Fibroblast of pulmonary artery (primary cell): ENCODE data around the gene TCF4.
A peak's percentile ranks its signal among the peaks of the same experiment; 100 is the strongest.

ENCODE experiments used
- DNase-seq: peaks from one replicate; pipeline ENCODE4 v3.0.0-alpha.2; 2010; ENCODE audit warnings: low read depth
- H3K4me3 ChIP-seq: replicated peaks from 2 replicates; pipeline ENCODE4 v1.5.1; 2011; ENCODE audit warnings: low read depth, mild to moderate bottlenecking, control low read depth, low read length, moderate library complexity
- TF ChIP-seq, protein P1 (sequence below): IDR thresholded peaks from 2 replicates; pipeline ENCODE4 v1.5.1; 2011; ENCODE audit warnings: mild to moderate bottlenecking, control low read depth, low read length, inconsistent platforms; ENCODE audit errors: missing control alignments

Gene TCF4

DNA sequence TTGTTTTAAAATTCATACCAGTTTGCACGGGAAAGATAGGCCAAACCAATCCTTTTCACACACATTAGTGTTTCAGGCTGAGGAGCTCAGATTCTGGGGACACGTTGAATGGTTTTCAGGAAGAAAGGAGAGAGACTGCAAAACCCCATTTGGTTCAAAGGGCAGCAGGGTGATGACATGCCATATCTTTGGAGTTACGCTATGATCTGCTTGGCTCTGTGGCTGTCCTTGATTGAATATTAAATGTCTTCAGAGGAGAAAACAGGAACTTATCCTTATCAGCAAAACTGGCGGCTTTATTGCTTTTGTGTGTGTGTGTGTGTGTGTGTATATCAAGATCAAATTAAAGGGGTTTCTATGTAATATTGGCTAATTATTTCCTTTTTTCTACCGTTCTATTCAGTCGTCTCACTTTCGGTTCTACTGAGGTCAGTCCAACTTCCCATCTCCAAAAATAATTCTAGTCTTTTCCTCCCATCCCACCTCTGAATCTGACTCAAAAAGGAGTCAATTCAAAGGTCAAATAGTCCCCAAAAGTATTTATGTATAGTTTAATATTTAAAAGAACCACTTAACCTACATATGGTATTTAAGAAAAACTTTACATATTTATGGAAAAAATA is 335.8 kb downstream of the TCF4 start:
- TF ChIP-seq, protein P1, sequence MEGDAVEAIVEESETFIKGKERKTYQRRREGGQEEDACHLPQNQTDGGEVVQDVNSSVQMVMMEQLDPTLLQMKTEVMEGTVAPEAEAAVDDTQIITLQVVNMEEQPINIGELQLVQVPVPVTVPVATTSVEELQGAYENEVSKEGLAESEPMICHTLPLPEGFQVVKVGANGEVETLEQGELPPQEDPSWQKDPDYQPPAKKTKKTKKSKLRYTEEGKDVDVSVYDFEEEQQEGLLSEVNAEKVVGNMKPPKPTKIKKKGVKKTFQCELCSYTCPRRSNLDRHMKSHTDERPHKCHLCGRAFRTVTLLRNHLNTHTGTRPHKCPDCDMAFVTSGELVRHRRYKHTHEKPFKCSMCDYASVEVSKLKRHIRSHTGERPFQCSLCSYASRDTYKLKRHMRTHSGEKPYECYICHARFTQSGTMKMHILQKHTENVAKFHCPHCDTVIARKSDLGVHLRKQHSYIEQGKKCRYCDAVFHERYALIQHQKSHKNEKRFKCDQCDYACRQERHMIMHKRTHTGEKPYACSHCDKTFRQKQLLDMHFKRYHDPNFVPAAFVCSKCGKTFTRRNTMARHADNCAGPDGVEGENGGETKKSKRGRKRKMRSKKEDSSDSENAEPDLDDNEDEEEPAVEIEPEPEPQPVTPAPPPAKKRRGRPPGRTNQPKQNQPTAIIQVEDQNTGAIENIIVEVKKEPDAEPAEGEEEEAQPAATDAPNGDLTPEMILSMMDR = no peak
- DNase-seq = no peak
- H3K4me3 ChIP-seq = no peak overlapping the region

- TF ChIP-seq, protein P1 = no peak
- peak overlapping the region; percentile 8 for H3K4me3 ChIP-seq
- DNase-seq = peak; percentile 67
These were observed 336.6 kb downstream of the TCF4 start for GRCh38 chr18:55251254-55251971.

GRCh38 chr18:55250768-55251173 is 337.2 kb downstream of the TCF4 start:
- TF ChIP-seq, protein P1 = no peak
- H3K4me3 ChIP-seq = no peak overlapping the region
- DNase-seq = no peak

GRCh38 chr18:55249550-55249949 is 338.4 kb downstream of the TCF4 start:
- TF ChIP-seq, protein P1 = no peak
- DNase-seq = no peak
- no peak overlapping the region for H3K4me3 ChIP-seq

DNA sequence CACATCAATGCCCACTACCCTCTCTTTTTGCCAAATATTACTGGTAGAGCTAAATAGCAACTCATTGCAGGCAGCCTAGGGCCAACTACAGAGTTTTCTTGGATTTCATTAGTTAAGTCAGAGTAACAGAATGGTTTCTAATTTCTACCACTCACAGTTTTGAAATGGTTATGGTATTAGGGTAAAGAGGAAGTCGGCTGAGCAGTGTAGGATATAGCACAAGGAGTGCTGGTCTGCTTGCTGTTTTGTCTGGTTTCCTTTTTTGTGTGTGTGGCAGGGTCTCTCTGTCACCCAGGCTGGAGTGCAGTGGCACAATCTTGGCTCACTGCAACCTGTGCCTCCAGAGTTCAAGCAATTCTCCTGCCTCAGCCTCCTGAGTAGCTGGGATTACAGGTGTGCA is 339.5 kb downstream of the TCF4 start:
- TF ChIP-seq, protein P1 = no peak
- no peak for DNase-seq

GRCh38 chr18:55247032-55247431 is 341.0 kb downstream of the TCF4 start:
- TF ChIP-seq, protein P1 = no peak
- no peak for DNase-seq
- no peak overlapping the region for H3K4me3 ChIP-seq

More for the DNA sequence above, 339.5 kb downstream of the TCF4 start:
- no peak overlapping the region for H3K4me3 ChIP-seq
